ENCODE measurements around the gene BBS4. TPM values are rescaled to one million over a fixed set of nuclear protein-coding genes. Genes with fewer than 3 reads are reported as not detected.

Gene BBS4
- total and polyA plus RNA-seq, 2 of the 4 experiments (the other 2 are of a cell fraction) = 15.8 to 21.0 TPM

GRCh38 chr15:72724028-72724427 lies 38.0 kb downstream of the BBS4 start:
- ChIA-PET POLR2A (ENCODE audit: unreplicated experiment) (interaction anchor here (0.5 to 0.6 kb wide), 2 partner anchors 16 to 200 kb away, joined by 3 to 6 read pairs; no protein-coding TSS in a partner anchor), CTCF (interaction anchor here (0.6 to 1.6 kb wide), 2 partner anchors 12 to 17 kb away, joined by 3 to 5 read pairs; no protein-coding TSS in a partner anchor)
- DNase-seq (peak; percentile 34), ATAC-seq (ENCODE audit: low read depth) (peak; percentile 64; the same call in 1 of the 2 replicates)
- H2BK5ac ChIP-seq (ENCODE audit: low read depth, low read length, poor library complexity, severe bottlenecking) = no peak overlapping the region
- no peaks in the 10 kb centered on the region for H3K4me1 ChIP-seq (ENCODE audit: control insufficient read depth, insufficient read depth, low read length)
- no peaks in the 10 kb centered on the region for H3K79me1 ChIP-seq (ENCODE audit: low read depth in 1 of 2, low read length in 2 of 2)
- no peak overlapping the region for H3K27ac ChIP-seq (ENCODE audit: insufficient read depth, low read length)
- no peak overlapping the region for H2BK15ac ChIP-seq (ENCODE audit: low read depth, low read length)
- no peak overlapping the region for H3K4me2 ChIP-seq (ENCODE audit: low read depth, low read length)
- H2AK5ac ChIP-seq (ENCODE audit: low read depth, low read length) = no peak overlapping the region
- no peaks in the 10 kb centered on the region for H3K9me3 ChIP-seq (ENCODE audit: control insufficient read depth, insufficient read depth, low read length)
- H2AK9ac ChIP-seq (replicated peaks; ENCODE audit: low read depth, low read length, poor library complexity) = no peak overlapping the region
- no peak overlapping the region for H3K9ac ChIP-seq (ENCODE audit: low read depth, low read length)
- no peaks in the 10 kb centered on the region for H3K27me3 ChIP-seq (ENCODE audit: control insufficient read depth, insufficient read depth, low read length)
- BruUV-seq (replicated peaks) = no TSS peak
- H3K36me3 ChIP-seq (ENCODE audit: control insufficient read depth, insufficient read depth, low read length) = no peaks in the 10 kb centered on the region
- H3K23ac ChIP-seq (ENCODE audit: low read depth, low read length) = no peak overlapping the region
- in situ Hi-C loops (cut with MboI; ENCODE audit: low sequenced_read_pairs) = loop anchor here (10.0 kb wide), 1 partner anchor 361 kb away; no protein-coding TSS in a partner anchor
- H4K5ac ChIP-seq (ENCODE audit: low read depth, low read length) = no peak overlapping the region
- WGBS, 2 experiments (ENCODE audit: extremely low coverage in 2 of 2, insufficient read length in 1 of 2) = no CpG with 5 or more reads among the region's 1 CpG
- H3K14ac ChIP-seq (replicated peaks; ENCODE audit: low read depth, low read length) = no peak overlapping the region
- no peak overlapping the region for H3K4me3 ChIP-seq (ENCODE audit: insufficient read depth, low read depth, low read length)
- no peaks in the 10 kb centered on the region for H4K20me1 ChIP-seq (ENCODE audit: insufficient read depth, low read length)
- intact Hi-C loops (cut with micrococcal nuclease) = loop anchor here (10.0 kb wide), 1 partner anchor 521 kb away; no protein-coding TSS in a partner anchor
- H2AFZ ChIP-seq (replicated peaks; ENCODE audit: low read length, poor library complexity) = no peak overlapping the region
- H4K8ac ChIP-seq (ENCODE audit: low read depth in 2 of 2, low read length in 2 of 2) = no peak overlapping the region
- TF ChIP-seq RFX5 (IDR thresholded peaks at IDR 0.05; ENCODE audit: low read depth, low read length) (no peak), BHLHE40 (IDR thresholded peaks at IDR 0.05; ENCODE audit: low read depth, low read length) (no peak), FOS (IDR thresholded peaks at IDR 0.05; ENCODE audit: low read depth, low read length) (peak; percentile 38; the same call in 1 of the 2 replicates), NFE2L2 (IDR thresholded peaks at IDR 0.05; ENCODE audit: low read depth, low read length) (no peak)
- dilution Hi-C loops (cut with HindIII; ENCODE audit: low sequenced_read_pairs, unreplicated experiment) = no loop called here
- H3K18ac ChIP-seq (ENCODE audit: low read depth, low read length) = no peak overlapping the region
- no peak overlapping the region for H3K56ac ChIP-seq (ENCODE audit: extremely low read depth, insufficient read depth, low read length)
- H2BK20ac ChIP-seq (ENCODE audit: low read depth, low read length) = no peak overlapping the region
- H4K91ac ChIP-seq (ENCODE audit: insufficient read depth, low read depth, low read length) = no peak overlapping the region
- H2BK120ac ChIP-seq (ENCODE audit: low read depth, low read length) = no peak overlapping the region
- H3K4ac ChIP-seq (ENCODE audit: low read depth, low read length) = no peak overlapping the region
- no peaks in the 10 kb centered on the region for H3K9me1 ChIP-seq (ENCODE audit: insufficient read depth, low read length)
